PC-9 (cell line): ENCODE results near the gene RLN2. TPM values are rescaled to one million over a fixed set of nuclear protein-coding genes. Genes with fewer than 3 reads are reported as not detected.
"Not testable (repeated sequence)": the region's sequence is repeated elsewhere in the genome, so short reads cannot be mapped to it uniquely, and the experiment has no call there.

Source experiments
- BruUV-seq: library from RNA; stranded (reverse); fragments of 400-500 nt; replicated peaks from 2 replicates; lab custom pipeline; 2021; lab: Mats Ljungman, UMichigan
- CTCF ChIA-PET: fragments of 300-600 bp; sonication (Branson Sonifier 250); formaldehyde crosslinking; loops from one replicate; lab custom pipeline; 2022; ENCODE audit warnings: antibody characterized with exemption; lab: Charles Lee
- POLR2A ChIA-PET: fragments of 300-600 bp; sonication (Branson Sonifier 250); formaldehyde crosslinking; loops from one replicate; lab custom pipeline; 2022; ENCODE audit warnings: antibody characterized with exemption; ENCODE audit not compliant: unreplicated experiment; lab: Charles Lee
- DNase-seq, 2 experiments: peaks; one replicate each; pipeline versions ENCODE4 v3.0.0 to v3.0.0-alpha.2; 2015 to 2022; ENCODE audit warnings: mixed read lengths in 1 of 2
- H2AFZ ChIP-seq: fragments of 200-600 bp; sonication (generic); 2 replicates; pipeline ENCODE4 v1.8.1; 2017; ENCODE audit warnings: antibody characterized with exemption
- H3F3A ChIP-seq: fragments of 200-600 bp; sonication (generic); 2 replicates; pipeline ENCODE4 v1.8.1; 2017; ENCODE audit warnings: antibody characterized with exemption, mild to moderate bottlenecking, low read depth; ENCODE audit not compliant: insufficient read depth
- H3K27ac ChIP-seq: fragments of 200-600 bp; sonication (generic); 2 replicates; pipeline ENCODE4 v1.6.1; 2016; ENCODE audit warnings: mixed run types
- H3K27me3 ChIP-seq: fragments of 200-600 bp; sonication (generic); 2 replicates; pipeline ENCODE4 v1.6.1; 2016; ENCODE audit warnings: low read depth, mixed run types; ENCODE audit not compliant: insufficient read depth
- H3K36me3 ChIP-seq: fragments of 200-600 bp; sonication (generic); 2 replicates; pipeline ENCODE4 v1.6.1; 2016; ENCODE audit warnings: low read depth, mixed run types
- H3K4me1 ChIP-seq: fragments of 200-600 bp; sonication (generic); replicated peaks from 2 replicates; pipeline ENCODE4 v1.6.1; 2016; ENCODE audit warnings: mixed run types; ENCODE audit not compliant: insufficient read depth
- H3K4me2 ChIP-seq: fragments of 200-600 bp; sonication (generic); 2 replicates; pipeline ENCODE4 v1.6.1; 2017; ENCODE audit warnings: mixed run types
- H3K4me3 ChIP-seq: fragments of 200-600 bp; sonication (generic); 2 replicates; pipeline ENCODE4 v1.6.1; 2016; ENCODE audit warnings: mixed run types
- H3K79me2 ChIP-seq: fragments of 200-600 bp; sonication (generic); 2 replicates; pipeline ENCODE4 v1.6.1; 2017; ENCODE audit warnings: low read depth, mixed run types
- H3K9me2 ChIP-seq: fragments of 200-600 bp; sonication (generic); 2 replicates; pipeline ENCODE4 v1.8.1; 2017; ENCODE audit warnings: mild to moderate bottlenecking; ENCODE audit not compliant: insufficient read depth
- H3K9me3 ChIP-seq: fragments of 200-600 bp; sonication (generic); 2 replicates; pipeline ENCODE4 v1.8.1; 2016; ENCODE audit warnings: low read depth; ENCODE audit not compliant: insufficient read depth
- H4K20me1 ChIP-seq: fragments of 200-600 bp; sonication (generic); 2 replicates; pipeline ENCODE4 v1.8.1; 2017; ENCODE audit not compliant: insufficient read depth
- EZH2 ChIP-seq: fragments of 200-600 bp; sonication (generic); IDR thresholded peaks from 2 replicates; pipeline ENCODE4 v1.8.0; 2017; ENCODE audit warnings: antibody characterized with exemption, low read depth
- intact Hi-C: fragments of 100-400 bp; cut with micrococcal nuclease; formaldehyde crosslinking; loops from one replicate; pipeline ENCODE4 v1.10.0; 2022; ENCODE audit not compliant: unreplicated experiment
- total RNA-seq: library from RNA; stranded (reverse); gene quantifications from 2 replicates; pipeline ENCODE4 v1.2.3, GENCODE V29; 2021
- TF ChIP-seq, protein P1 (sequence below): fragments of 200-600 bp; sonication (generic); conservative IDR thresholded peaks from 2 replicates; pipeline ENCODE4 v1.6.1; 2017; ENCODE audit warnings: mixed run types, antibody characterized with exemption, mild to moderate bottlenecking, moderate library complexity

Gene RLN2
- total RNA-seq, 1 experiment from 2014 or later = 2.9 TPM

DNA sequence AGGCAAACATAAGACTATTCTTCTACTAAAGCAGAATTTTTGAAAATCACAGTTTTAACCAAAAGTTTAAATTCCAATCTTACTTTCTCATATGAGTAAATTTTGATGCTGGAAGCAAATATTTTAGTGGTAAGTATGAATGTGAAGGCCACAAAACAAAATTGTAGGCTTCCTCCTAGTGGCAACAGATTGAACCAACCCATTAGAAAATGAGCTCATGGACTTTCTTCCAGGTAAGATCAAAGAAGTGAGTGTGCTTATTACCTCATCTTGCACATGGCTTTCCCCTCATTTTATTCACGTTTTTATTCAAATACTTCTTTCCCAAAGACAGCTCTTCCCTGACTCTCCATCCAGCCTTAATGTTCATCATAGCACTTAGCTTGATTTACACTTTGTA is 16.5 kb upstream of the RLN2 start:
- no peak for DNase-seq
- no peaks in the 10 kb centered on the region for H3K4me1 ChIP-seq
- intact Hi-C loops = no loop called here
- no peaks in the 10 kb centered on the region for H3F3A ChIP-seq
- no peaks in the 10 kb centered on the region for H3K27me3 ChIP-seq
- H3K79me2 ChIP-seq = no peaks in the 10 kb centered on the region
- no peak overlapping the region for H3K4me3 ChIP-seq
- H2AFZ ChIP-seq = no peak overlapping the region
- no peak for TF ChIP-seq EZH2
- TF ChIP-seq, protein P1, sequence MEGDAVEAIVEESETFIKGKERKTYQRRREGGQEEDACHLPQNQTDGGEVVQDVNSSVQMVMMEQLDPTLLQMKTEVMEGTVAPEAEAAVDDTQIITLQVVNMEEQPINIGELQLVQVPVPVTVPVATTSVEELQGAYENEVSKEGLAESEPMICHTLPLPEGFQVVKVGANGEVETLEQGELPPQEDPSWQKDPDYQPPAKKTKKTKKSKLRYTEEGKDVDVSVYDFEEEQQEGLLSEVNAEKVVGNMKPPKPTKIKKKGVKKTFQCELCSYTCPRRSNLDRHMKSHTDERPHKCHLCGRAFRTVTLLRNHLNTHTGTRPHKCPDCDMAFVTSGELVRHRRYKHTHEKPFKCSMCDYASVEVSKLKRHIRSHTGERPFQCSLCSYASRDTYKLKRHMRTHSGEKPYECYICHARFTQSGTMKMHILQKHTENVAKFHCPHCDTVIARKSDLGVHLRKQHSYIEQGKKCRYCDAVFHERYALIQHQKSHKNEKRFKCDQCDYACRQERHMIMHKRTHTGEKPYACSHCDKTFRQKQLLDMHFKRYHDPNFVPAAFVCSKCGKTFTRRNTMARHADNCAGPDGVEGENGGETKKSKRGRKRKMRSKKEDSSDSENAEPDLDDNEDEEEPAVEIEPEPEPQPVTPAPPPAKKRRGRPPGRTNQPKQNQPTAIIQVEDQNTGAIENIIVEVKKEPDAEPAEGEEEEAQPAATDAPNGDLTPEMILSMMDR = 0 out of 2 replicates have a peak, but pooled peaks have one; percentile 20
- no peaks in the 10 kb centered on the region for H4K20me1 ChIP-seq
- H3K27ac ChIP-seq = no peak overlapping the region
- no peaks in the 10 kb centered on the region for H3K36me3 ChIP-seq
- no peak overlapping the region for H3K4me2 ChIP-seq
- ChIA-PET CTCF (no interaction called here), POLR2A (no interaction called here)
- BruUV-seq = no TSS peak
- H3K9me3 ChIP-seq = no peaks in the 10 kb centered on the region
- H3K9me2 ChIP-seq = no peaks in the 10 kb centered on the region

DNA sequence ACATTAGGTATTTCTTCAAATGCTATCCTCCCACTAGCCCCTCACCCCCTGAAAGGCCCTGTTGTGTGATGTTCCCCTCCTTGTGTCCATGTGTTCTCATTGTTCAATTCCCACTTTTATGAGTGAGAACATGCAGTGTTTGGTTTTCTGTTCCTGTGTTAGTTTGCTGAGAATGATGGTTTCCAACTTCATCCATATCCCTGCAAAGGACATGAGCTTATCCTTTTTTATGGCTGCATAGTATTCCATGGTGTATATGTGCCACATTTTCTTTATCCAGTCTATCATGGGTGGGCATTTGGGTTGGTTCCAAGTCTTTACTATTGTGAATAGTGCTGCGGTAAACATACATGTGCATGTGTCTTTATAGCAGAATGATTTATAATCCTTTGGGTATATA is 11.9 kb upstream of the RLN2 start:
- H3K4me3 ChIP-seq, H3K79me2 ChIP-seq, H3K9me3 ChIP-seq, BruUV-seq, H4K20me1 ChIP-seq, H3K4me1 ChIP-seq, H3K27me3 ChIP-seq, H3K4me2 ChIP-seq, H3K27ac ChIP-seq, intact Hi-C loops, POLR2A ChIA-PET, H2AFZ ChIP-seq, H3F3A ChIP-seq, CTCF ChIA-PET, H3K36me3 ChIP-seq, H3K9me2 ChIP-seq, DNase-seq: not testable (repeated sequence)

DNA sequence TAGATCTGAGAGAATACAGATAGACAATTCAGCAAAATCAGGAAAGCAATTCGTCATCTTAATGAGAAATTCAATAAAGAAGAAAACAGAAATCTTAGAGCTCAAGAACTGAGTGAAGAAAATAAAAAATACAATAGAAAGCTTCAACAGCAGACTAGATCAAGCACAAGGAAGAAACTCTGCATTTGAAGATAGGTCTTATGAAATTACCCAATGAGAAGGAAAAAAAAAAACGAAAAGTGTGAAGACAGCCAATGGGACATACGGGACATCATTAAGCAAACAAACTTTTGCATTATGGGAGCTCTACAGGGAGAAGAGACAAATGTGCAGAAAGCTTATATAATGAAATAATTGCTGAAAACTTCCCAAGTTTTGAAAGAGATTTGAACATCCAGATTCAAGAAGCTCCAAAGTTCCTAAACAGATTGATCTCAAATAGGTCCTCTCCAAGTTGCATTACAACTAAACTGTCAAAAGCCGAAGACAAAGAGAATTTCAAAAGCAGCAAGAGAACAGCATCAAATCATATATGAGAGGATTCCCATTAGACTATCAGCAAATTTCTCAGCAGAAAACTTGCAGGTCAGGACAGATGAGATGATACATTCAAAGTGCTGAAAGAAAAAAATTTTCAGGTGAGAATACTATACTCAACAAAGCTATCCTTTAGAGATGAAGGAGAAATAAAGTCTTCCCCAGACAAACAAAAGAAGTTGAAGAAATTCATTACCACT is 10.8 kb upstream of the RLN2 start:
- ChIA-PET POLR2A (no interaction called here), CTCF (no interaction called here)
- Histone ChIP-seq H3K27me3 (no peaks in the 10 kb centered on the region), H3K4me3 (no peak overlapping the region), H4K20me1 (no peaks in the 10 kb centered on the region), H2AFZ (no peak overlapping the region), H3K4me1 (no peaks in the 10 kb centered on the region), H3K79me2 (no peaks in the 10 kb centered on the region), H3K36me3 (no peaks in the 10 kb centered on the region), H3K9me2 (no peaks in the 10 kb centered on the region), H3K4me2 (no peak overlapping the region), H3K27ac (no peak overlapping the region), H3K9me3 (no peaks in the 10 kb centered on the region), H3F3A (no peaks in the 10 kb centered on the region)
- no peak for DNase-seq
- no peak for TF ChIP-seq EZH2
- TF ChIP-seq, protein P1 = no peak
- BruUV-seq = no TSS peak
- intact Hi-C loops = no loop called here

GRCh38 chr9:5310851-5311250 is 6.3 kb upstream of the RLN2 start:
- H3F3A ChIP-seq = no peaks in the 10 kb centered on the region
- H3K4me3 ChIP-seq = no peak overlapping the region
- H3K9me2 ChIP-seq = no peaks in the 10 kb centered on the region
- ChIA-PET POLR2A (no interaction called here), CTCF (no interaction called here)
- no peaks in the 10 kb centered on the region for H3K9me3 ChIP-seq
- no peaks in the 10 kb centered on the region for H3K4me1 ChIP-seq
- H3K4me2 ChIP-seq = no peak overlapping the region
- TF ChIP-seq EZH2 = no peak
- TF ChIP-seq, protein P1 = no peak
- no peak overlapping the region for H2AFZ ChIP-seq
- intact Hi-C loops = no loop called here
- no peaks in the 10 kb centered on the region for H3K27me3 ChIP-seq
- no peak for DNase-seq
- H4K20me1 ChIP-seq = no peaks in the 10 kb centered on the region
- H3K27ac ChIP-seq = no peak overlapping the region
- BruUV-seq = no TSS peak
- no peaks in the 10 kb centered on the region for H3K36me3 ChIP-seq
- H3K79me2 ChIP-seq = no peaks in the 10 kb centered on the region
